HG02588 (cell line): ENCODE data around the gene SLC6A11.

Experiments
- ATAC-seq: cut with Tn5 transposase; IDR thresholded peaks from one replicate; pipeline ENCODE4 v1.9.1; 2021; ENCODE audit warnings: mild to moderate bottlenecking, moderate library complexity; ENCODE audit not compliant: unreplicated experiment

SLC6A11 gene

GRCh38 chr3:10788451-10788850 is 27.6 kb upstream of the SLC6A11 start:
- no peak for ATAC-seq

GRCh38 chr3:10790713-10791112 is 25.3 kb upstream of the SLC6A11 start:
- ATAC-seq, result no peak

GRCh38 chr3:10792208-10792607 is 23.8 kb upstream of the SLC6A11 start:
- ATAC-seq, result no peak

GRCh38 chr3:10798600-10799367 is 17.2 kb upstream of the SLC6A11 start:
- no peak for ATAC-seq

- ATAC-seq, result no peak
Observed at GRCh38 chr3:10804183-10804648, 11.8 kb upstream of the SLC6A11 start.

- no peak for ATAC-seq
Observed at GRCh38 chr3:10806006-10806405, 10.0 kb upstream of the SLC6A11 start.

GRCh38 chr3:10808130-10808735 is 7.8 kb upstream of the SLC6A11 start:
- no peak for ATAC-seq

- ATAC-seq, result no peak
Observed at GRCh38 chr3:10808974-10809373, 7.1 kb upstream of the SLC6A11 start.

- ATAC-seq, result no peak
Observed at GRCh38 chr3:10810376-10810775, 5.7 kb upstream of the SLC6A11 start.

GRCh38 chr3:10813425-10813824 is 2.6 kb upstream of the SLC6A11 start:
- ATAC-seq, result no peak

GRCh38 chr3:10814623-10815022 is 1.4 kb upstream of the SLC6A11 start:
- ATAC-seq, result no peak

GRCh38 chr3:10815487-10815886 is 541 bp upstream of the SLC6A11 start:
- no peak for ATAC-seq

- ATAC-seq, result no peak
Observed at GRCh38 chr3:10816863-10817253, 830 bp downstream of the SLC6A11 start.

GRCh38 chr3:10817506-10817905 is 1.5 kb downstream of the SLC6A11 start:
- ATAC-seq, result no peak

GRCh38 chr3:10822055-10822454 is 6.0 kb downstream of the SLC6A11 start:
- ATAC-seq, result no peak

GRCh38 chr3:10822708-10823515 is 6.9 kb downstream of the SLC6A11 start:
- no peak for ATAC-seq

- ATAC-seq, result no peak
Observed at GRCh38 chr3:10823516-10823818, 7.4 kb downstream of the SLC6A11 start.

- no peak for ATAC-seq
Observed at GRCh38 chr3:10824468-10824867, 8.4 kb downstream of the SLC6A11 start.

GRCh38 chr3:10833855-10834414 is 17.9 kb downstream of the SLC6A11 start:
- ATAC-seq, result no peak

GRCh38 chr3:10834951-10835350 is 18.9 kb downstream of the SLC6A11 start:
- no peak for ATAC-seq

- ATAC-seq, result no peak
Observed at GRCh38 chr3:10835406-10835805, 19.4 kb downstream of the SLC6A11 start.

GRCh38 chr3:10836676-10837075 is 20.6 kb downstream of the SLC6A11 start:
- no peak for ATAC-seq
